Prostate gland (tissue), 2 donors: ENCODE data around the gene DPYD. TPM values are rescaled to one million over a fixed set of nuclear protein-coding genes. Genes with fewer than 3 reads are reported as not detected.

Experiments used
- DNase-seq: peaks from one replicate; pipeline ENCODE4 v3.0.0-alpha.2; 2019; ENCODE audit warnings: low spot score
- H3K27ac ChIP-seq, 2 donors: fragments of 200-600 bp; sonication (generic); 2 replicates each; pipeline ENCODE4 v1.5.1; 2017 to 2019
- H3K27me3 ChIP-seq: fragments of 200-600 bp; sonication (generic); replicated peaks from 2 replicates; pipeline ENCODE4 v1.5.1; 2019; ENCODE audit not compliant: insufficient read depth
- H3K36me3 ChIP-seq, 2 donors: fragments of 200-600 bp; sonication (generic); 1 replicate in 1 of 2; 2 replicates in 1 of 2; pipeline versions ENCODE4 v1.5.1 to v1.8.1; 2017 to 2019
- H3K4me1 ChIP-seq: fragments of 200-600 bp; sonication (generic); replicated peaks from 2 replicates; pipeline ENCODE4 v1.5.1; 2019
- H3K4me3 ChIP-seq, 2 donors: fragments of 200-600 bp; sonication (generic); 2 replicates each; pipeline ENCODE4 v1.5.1; 2017 to 2019
- H3K9me3 ChIP-seq: fragments of 200-600 bp; sonication (generic); 2 replicates; pipeline ENCODE4 v1.5.1; 2017
- CTCF ChIP-seq, 4 experiments: fragments of 200-600 bp in 2 of 4; fragments of 450-650 bp in 2 of 4; sonication (generic) in 2 of 4; IDR thresholded peaks; 1 replicate in 3 of 4; 2 replicates in 1 of 4; pipeline ENCODE4 v1.5.1; 2016 to 2019; ENCODE audit warnings: antibody characterized with exemption in 4 of 4, mild to moderate bottlenecking in 2 of 4, moderate library complexity in 2 of 4
- POLR2A ChIP-seq: fragments of 450-650 bp; IDR thresholded peaks from one replicate; pipeline ENCODE4 v1.6.1; 2016; ENCODE audit warnings: antibody characterized with exemption, mild to moderate bottlenecking
- POLR2AphosphoS5 ChIP-seq: sonication (generic); formaldehyde crosslinking; IDR thresholded peaks from one replicate; pipeline ENCODE4 v1.6.1; 2017; ENCODE audit warnings: antibody characterized with exemption
- WGBS: methylation state at CpG from one replicate; pipeline ENCODE4 v1.1.5; 2018; 5-methylcytosine and 5-hydroxymethylcytosine counted together
- intact Hi-C: fragments of 100-400 bp; cut with DNase I; formaldehyde crosslinking; loops from one replicate; pipeline ENCODE4 v1.14.2; 2022
- total RNA-seq, 2 donors: library from RNA; depleted of rRNA; stranded (reverse); fragments of >200 nt; gene quantifications; one replicate each; pipeline ENCODE4 v1.1.0, GENCODE V29; 2016

The DPYD gene
- total RNA-seq, 2 donors from 2014 or later: 18.2 to 19.7 TPM

DNA sequence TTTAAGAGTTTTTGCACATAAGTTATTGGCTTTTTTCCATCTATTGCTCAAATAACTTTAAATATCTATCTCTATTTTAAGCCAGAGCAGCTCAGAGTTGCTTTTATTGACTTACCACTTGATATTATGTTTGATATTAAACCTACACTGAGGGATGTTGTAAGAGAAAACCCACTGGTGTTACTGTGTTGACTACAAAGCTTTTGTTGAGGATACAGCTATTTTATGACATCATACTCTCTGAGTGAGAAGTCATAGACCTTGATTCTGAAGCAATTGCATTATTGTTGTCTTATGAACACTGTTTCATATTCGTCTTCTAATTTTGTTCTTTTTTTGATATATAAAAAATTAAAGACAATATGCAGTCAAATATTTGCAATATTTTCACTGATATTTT, 638.9 kb downstream of the DPYD start:
- TF ChIP-seq POLR2AphosphoS5 (no peak), POLR2A (no peak), CTCF (IDR thresholded peaks at IDR 0.05) (no peak)
- DNase-seq: no peak
- Histone ChIP-seq H3K4me1 (no peaks in the 10 kb centered on the region), H3K36me3 (no peaks in the 10 kb centered on the region), H3K4me3 (no peak overlapping the region), H3K27me3 (no peaks in the 10 kb centered on the region), H3K9me3 (no peaks in the 10 kb centered on the region), H3K27ac (no peak overlapping the region)
- 86% methylated on average over 1 of the region's 1 CpG for WGBS
- intact Hi-C loops: no loop called here

DNA sequence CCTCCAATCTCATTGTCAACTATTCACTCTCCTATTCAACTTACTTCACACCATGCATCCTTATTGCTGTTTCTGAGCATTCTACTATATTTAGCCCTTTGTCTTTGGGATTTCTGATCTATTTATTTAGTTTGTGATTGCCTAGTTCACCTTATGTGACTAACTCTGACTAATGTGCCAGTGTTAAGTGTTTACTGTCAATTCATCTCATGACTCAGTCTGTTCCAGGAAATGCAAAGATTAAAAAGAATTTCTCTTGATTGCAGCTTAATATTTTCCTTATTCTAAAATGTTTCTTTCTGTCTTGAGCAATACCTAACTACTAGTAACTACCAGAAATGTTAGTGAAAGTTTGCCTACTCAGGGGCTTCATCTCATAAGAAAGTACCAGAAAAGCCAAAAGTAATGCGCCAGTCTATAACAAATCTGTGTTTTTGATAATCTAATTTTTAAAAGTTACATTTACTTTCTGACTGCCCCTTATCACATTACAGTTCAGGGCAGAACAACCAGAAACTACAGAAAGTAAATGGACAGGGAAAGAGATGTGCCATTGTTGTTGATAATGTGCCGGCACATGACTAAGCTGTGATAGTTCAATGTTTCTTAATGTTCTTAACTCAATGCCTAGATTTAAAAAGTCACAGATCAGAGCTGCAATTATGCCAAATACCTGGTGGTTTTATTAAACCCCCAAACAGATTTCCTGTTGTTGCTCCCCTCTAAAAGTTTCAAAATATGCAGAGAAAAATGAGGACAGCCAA, 642.8 kb downstream of the DPYD start:
- intact Hi-C loops: no loop called here
- no peaks in the 10 kb centered on the region for H3K4me1 ChIP-seq
- H3K36me3 ChIP-seq: no peaks in the 10 kb centered on the region
- no peak for DNase-seq
- TF ChIP-seq CTCF (IDR thresholded peaks at IDR 0.05) (no peak), POLR2A (no peak), POLR2AphosphoS5 (no peak)
- no peak overlapping the region for H3K27ac ChIP-seq
- no peaks in the 10 kb centered on the region for H3K9me3 ChIP-seq
- WGBS: 89% methylated on average over 2 of the region's 2 CpGs
- no peaks in the 10 kb centered on the region for H3K27me3 ChIP-seq
- H3K4me3 ChIP-seq: no peak overlapping the region

DNA sequence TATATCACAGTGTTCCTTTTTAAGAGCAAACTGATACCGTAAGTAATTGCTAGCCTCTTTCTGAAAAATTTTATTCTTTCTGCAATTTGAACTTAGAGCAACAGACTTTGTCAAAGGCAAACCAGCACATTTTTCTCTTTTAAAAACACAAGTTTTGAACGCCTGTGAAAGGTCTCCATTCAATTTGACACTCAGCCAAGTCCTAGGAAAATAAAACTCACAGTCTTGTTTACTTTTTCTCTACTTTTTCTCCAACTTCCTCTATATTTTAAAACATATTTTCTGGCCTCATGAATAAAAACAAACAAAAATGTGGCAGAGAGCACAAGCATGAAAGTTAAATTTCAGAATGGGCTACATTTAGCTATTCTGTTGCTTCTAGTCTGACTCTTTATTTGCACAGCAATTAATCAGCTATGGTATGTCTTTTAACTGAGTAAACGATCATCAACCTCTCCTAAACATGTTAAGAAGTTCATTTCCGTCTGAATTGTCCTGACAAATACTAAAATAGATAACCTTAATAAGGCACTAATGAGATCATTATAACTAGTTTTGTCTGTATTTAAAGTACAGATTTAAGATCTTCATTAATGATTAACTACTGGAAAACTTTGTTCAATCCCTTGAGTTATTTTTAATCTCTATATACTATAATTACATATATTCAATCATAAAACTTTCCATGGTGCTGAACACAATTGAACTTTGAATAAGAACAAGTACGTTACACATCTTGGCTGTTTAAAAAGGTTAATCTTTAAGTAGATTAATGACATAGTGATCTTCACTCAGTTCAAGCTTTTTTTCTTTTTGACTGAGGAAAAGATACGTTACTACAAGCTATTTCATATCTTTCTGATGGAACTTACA, 648.7 kb downstream of the DPYD start:
- intact Hi-C loops: no loop called here
- DNase-seq: no peak
- 32% methylated on average over 6 of the region's 6 CpGs for WGBS
- Histone ChIP-seq H3K27ac (no peak overlapping the region), H3K27me3 (no peaks in the 10 kb centered on the region), H3K4me3 (no peak overlapping the region), H3K9me3 (no peaks in the 10 kb centered on the region), H3K4me1 (no peaks in the 10 kb centered on the region), H3K36me3 (no peaks in the 10 kb centered on the region)
- no peak for TF ChIP-seq POLR2A
- TF ChIP-seq POLR2AphosphoS5: no peak
- TF ChIP-seq CTCF (IDR thresholded peaks at IDR 0.05): no peak

DNA sequence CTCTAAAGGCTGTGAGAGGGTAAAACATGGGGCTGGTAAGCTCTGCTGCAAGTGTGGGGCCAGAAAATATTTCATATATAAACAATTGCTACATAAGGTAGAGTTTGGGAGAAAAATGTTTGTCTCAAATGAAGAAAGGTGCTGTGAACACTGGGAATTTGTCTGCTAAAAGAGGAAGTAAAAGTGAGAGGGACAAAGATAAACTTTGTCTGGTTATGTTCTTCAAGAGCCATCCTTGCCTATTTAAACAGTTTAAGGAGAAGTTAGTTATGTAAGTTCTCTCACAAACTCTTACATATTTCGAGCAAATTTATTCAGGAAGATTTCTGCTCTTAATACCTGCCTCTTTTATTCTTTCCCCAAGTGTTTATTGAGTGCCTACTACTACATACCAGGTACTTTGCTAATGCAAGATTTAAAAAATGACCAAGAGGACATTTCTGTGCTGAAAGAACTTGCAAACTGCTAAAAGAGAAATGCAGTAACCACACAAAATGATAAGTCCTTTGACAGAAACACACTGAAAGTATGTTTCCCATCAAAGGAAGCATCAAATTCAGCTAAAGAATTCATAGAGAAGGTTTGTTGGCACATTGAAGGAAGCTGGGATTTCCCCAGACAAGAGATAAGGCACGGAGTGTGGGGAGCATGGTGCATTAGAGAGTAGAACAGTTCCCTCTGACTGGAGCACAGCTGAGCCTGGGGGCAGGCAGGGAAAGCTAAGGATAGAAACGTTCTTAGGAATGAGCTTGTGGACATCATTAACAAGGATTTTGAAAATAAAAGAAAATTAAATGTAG, 650.1 kb downstream of the DPYD start:
- DNase-seq: no peak
- H3K9me3 ChIP-seq: no peaks in the 10 kb centered on the region
- no peaks in the 10 kb centered on the region for H3K36me3 ChIP-seq
- H3K4me3 ChIP-seq: no peak overlapping the region
- no peak overlapping the region for H3K27ac ChIP-seq
- intact Hi-C loops: no loop called here
- H3K27me3 ChIP-seq: no peaks in the 10 kb centered on the region
- no peaks in the 10 kb centered on the region for H3K4me1 ChIP-seq
- 47% methylated on average over 3 of the region's 3 CpGs for WGBS
- TF ChIP-seq POLR2A (no peak), POLR2AphosphoS5 (no peak), CTCF (IDR thresholded peaks at IDR 0.05) (no peak)
